ENCODE data around the gene ASPM.
"Not testable (repeated sequence)": the region's sequence is repeated elsewhere in the genome, so short reads cannot be mapped to it uniquely, and the experiment has no call there.

Gene ASPM

DNA sequence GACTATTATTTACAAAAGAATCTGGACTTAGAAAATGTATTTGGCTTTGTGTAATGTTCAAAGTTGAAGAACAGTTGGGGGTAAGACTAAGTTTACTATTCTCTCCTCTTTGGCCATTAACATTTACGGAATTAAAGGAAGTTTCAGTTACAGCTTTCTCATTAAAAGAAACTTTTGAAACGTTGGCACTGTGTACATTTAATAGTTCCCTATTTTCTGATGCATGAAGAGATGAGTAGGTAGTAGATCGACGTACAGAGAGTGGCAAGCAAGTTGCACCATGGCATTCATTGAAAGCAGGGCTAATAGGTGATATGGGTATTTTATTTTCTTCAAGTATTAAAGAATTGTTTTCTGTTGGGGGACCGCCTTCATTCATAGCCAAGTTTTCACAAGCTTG is 3.2 kb downstream of the ASPM start:
- no peak for DNase-seq (ENCODE audit: low spot score)

DNA sequence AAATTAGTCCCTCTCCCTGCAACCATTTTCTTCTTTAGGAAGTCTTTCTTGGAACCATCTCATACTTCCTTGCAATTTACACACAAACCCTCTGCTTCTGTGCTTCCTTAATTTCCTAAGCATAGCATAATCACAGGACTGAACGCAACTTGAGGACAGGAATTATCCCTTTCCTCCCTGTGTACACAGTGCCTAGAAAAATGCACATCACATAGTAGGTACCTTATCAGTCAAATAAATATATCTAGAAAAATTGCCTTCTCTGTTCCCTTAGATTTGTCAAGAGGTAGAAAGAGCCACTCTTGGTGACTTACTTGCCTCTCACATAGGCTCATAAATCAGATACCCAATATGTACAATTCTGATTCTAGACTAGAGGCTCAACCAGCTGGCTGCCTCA is 4.9 kb downstream of the ASPM start:
- DNase-seq (ENCODE audit: low spot score): no peak

DNA sequence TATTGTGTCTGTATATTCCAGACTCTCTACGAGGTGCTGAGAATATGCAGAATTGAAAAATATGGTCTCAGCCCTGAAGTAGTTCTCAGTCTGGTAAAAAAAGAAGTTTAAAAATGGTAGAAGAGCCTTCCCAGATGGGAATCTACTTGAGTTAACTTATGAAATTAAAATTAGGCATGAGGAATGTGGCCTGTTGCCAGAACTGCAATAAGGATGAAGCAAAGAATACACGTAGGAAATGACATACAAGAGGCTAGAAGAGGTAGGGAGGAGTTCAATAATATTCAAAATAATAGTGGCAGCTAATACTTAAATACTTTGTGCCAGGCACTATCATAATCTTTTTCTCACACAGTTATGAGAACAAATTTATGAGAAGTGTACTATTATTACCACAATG is 6.3 kb downstream of the ASPM start:
- DNase-seq (ENCODE audit: low spot score): peak; percentile 11

DNA sequence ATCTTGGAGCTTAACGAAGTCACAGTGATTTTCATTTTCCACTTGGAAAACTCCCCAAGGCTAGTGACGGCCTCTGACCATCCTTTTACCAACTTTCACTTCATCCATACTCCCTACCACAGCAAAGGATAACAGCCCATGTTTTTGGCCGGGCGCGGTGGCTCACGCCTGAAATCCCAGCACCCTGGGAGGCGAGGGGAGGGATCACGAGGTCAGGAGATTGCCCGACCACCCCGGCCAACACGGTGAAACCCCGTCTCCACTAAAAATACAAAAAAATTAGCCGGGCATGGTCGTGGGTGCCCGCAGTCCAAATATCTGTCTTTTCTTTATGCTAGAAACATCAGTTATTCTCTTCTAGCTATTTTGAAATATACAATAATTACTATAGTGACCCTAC is 7.3 kb downstream of the ASPM start:
- no peak for DNase-seq (ENCODE audit: low spot score)

DNA sequence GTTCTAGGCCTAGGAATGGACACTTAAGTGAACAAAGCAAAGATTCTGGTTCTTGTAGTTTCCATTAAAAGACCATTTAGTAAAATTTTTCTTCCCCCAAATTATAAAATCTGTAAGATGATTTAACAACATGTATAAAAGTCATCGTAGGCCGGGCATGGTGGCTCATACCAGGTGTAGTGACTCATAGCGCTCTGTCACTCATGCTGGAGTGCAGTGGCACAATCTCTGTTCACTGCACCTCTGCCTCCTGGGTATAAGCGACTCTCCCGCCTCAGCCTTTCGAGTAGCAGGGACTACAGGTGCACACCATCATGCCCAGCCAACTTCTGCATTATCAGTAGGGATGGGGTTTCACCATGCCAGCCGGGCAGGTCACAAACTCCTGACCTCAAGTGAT is 9.1 kb downstream of the ASPM start:
- peak; percentile 22 for DNase-seq (ENCODE audit: low spot score)

DNA sequence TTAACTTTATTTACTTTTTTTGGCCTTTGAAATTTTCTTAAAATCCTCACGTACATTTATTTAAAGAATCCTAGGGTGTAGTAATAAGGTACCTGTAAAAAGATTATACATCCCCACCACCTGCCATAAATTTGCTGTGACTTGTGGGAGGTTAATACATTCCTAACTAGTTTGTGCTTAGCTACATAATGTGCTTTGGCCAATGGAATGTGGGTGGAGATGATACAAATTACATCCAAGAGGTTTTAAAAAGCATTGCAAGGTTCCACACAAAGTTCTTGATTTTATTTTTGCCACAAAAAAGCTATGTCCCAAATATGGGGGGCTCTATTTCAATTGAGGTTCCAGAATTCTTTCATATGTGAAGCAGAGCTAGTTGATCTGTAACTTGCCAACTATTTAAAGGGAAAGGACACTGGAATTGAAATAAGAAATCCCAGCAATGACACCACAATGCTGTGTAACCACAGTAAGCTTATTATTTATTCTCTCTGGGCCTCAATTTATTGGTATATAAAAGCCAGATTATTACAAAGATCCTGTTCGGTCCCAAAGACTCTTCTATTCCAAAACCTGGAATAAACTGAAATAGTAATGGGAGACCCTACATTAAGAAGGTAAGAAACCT is 15.7 kb downstream of the ASPM start:
- peak; percentile 72 for DNase-seq (ENCODE audit: low spot score)

DNA sequence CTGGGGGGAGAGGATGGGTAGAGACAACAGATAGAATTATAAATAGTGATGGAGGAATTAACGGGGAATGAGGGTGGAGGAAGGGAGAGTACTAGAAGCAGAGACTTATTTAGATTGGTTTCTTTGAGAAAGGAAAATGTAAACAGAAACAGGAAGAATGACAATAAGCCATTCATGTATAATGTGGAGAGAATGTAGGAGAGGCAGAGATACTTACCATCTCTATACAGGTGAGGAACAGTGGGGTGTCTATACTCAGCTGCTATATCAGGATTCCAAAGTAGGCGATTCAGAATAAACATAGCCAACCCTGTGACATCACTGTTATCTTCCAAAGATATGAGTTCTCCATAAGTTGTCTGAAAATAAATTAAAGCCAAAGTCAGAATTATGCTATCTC is 16.8 kb downstream of the ASPM start:
- DNase-seq (ENCODE audit: low spot score): no peak

DNA sequence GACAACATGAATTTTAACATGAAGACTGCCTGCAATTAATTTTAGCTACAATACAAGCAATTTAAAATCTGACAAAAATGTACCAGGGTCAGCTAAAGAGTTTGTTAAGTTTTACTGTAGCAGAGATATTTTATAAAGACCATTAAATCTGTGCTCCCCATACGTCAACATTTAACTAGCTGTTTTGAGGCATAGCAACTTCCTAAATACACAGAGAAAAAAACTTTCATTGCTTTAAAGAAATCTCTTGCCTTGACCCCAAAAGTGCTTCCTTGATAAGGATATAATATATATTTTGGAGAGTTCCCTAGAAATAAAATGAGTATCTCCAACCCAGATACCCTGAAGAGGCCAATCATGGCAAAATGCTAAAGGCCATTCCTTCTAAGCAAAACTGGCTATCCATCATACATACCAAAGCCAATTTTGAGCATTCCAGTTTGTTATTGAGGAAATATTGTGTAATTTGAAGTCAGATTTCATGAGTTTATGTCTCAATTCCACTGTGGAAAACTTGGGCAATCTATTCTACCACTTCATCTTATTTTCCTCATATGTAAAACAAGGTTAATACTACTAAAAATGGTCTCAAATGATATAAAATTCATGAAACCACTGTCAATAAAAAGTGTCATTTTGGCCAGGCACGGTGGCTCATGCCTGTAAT is 19.1 kb downstream of the ASPM start:
- no peak for DNase-seq (ENCODE audit: low spot score)

DNA sequence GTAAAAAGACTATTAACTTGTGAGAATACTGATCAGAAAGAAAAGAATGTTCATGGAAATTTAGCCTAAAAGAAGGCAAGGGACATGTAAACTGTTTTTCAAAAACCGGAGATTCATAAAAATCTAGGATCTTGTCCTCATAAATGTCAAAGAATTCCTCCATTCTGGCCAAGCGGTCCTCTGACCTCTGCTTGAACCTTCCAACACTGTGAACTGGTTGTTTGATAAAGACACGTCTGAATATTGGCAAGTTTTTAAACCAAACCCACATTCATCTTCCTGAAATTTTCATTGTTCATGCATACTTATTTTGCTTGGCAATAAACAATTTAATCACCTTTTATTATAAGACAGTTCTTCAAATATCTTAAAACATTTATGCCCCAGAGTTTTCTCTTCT is 19.8 kb downstream of the ASPM start:
- no peak for DNase-seq (ENCODE audit: low spot score)

DNA sequence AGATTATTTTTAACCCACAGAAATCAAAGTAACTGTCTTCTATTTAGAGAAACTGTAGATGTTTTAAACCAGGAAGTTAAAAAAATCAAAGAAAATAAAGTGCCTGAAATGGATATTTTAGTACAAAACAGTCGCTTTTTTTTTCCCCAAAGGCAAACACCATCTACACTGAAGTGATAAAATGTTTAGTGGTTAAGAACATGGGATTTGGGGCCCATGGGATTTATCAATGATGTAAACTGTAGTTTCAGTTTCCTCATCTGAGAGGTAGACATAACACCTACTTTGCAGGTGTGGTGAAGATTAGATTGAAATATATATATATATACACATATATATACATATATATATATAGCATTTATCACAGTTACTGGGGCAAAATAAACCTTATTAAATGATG is 22.1 kb downstream of the ASPM start:
- DNase-seq (ENCODE audit: low spot score): no peak

DNA sequence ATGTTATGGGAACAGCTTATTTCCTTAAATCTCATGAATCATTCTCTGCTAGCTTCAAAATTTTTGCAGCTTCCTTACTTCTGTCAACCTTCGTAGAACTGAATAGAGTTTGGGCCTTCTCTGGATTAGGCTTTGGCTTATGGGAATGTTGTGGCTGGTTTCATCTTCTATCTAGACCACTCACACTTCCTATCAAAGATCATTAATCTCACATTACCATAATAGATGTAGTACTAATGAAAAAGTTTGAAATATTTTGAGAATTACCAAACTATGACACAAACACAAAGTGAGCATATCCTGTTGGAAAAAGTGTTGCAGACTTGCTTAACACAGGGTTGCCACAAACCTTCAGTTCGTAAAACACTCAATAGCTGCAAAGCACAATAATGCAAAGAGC is 30.3 kb downstream of the ASPM start:
- no peak for DNase-seq (ENCODE audit: low spot score)

DNA sequence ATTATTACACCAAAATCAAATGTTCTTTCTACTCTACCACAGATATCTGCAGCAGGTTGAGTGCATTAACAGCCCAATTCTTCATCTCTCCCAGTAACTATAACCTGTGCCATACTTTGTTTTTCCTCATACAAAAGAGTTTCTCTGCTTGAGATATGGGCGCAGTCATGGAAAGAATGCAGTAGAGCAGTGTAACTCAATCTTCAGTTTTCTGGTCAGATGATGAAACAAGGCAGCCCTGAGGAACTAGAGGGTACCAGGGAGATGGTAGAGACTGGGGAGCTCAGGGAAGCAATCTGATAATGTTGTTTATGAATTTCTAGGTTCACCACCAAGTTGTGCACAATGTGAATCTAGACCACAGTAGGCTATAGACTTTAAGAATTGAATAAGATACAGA is 39.6 kb downstream of the ASPM start:
- no peak for DNase-seq (ENCODE audit: low spot score)

DNA sequence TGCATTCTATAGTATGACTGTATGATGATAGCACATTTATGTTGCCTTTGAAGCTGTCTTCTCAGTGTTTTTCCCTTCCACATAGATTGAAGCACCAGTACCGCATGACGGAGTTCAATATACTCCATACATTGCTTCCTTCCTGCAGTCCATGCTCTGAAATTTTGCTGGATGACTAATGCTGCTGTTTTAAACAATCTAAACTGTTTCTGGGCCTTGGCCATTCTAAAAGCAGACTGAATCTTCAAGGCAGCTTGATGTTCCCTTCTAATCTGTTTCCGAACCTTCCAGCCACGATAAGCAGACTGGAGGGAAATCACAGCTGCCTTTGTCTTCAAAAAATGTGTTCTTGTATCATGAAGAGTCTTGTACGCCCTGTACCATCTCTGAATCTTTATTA is 43.2 kb downstream of the ASPM start:
- no peak for DNase-seq (ENCODE audit: low spot score)

DNA sequence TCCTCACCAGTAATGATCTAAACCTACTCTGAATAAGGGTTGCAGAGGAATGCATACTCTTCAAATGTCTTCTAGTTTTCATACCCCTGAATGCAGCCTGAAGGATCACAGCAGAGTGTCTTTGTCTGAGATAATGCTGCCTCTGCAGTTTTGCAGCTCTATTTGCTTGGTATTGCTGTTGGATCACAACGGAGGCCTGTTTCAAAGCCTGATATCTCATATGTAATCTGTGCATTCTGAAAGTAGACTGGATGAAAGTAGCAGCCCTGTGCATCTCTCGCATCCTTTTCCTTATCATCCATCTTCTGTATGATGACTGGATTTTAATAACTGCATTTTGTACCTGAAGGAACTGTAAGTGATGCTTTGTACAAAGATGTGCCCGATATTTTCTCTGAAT is 44.5 kb downstream of the ASPM start:
- DNase-seq (ENCODE audit: low spot score): no peak

DNA sequence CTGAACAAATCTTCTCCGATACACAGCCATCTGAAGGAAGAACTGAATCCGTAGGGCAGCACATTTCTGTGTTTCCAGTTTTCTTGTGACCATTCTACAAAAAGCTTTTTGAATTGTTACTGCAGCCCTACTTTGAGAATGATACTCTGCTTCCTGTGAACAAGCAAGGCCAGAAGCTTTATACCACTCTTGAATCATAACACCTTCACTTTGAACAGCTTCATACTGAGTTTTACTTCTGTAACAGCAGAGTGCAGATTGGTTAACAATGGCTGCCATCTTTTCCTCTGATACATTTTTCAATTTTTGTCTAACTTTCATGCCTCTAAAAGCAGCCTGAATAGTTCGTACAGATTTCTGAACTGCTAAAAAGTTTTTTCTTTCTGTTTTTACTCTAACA is 45.8 kb downstream of the ASPM start:
- DNase-seq (ENCODE audit: low spot score): no peak

DNA sequence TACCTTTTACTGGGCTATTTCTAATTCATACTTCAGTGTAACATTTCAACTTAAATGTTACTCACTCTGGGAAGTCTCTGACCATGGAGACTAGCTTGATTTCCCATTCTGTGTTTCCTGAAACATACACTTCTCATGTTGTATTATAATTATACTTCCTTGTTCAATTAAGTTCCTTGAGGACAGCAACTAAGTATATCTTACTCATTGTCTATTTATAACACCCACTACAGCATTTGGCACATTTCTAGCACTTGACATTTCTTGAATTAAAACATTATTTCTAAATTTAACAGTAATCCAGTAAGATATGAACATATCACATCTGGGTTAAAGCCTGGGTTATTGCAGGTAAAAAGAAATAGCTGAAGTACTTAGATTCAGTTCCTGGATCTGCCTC is 47.0 kb downstream of the ASPM start:
- peak; percentile 2 for DNase-seq (ENCODE audit: low spot score)

DNA sequence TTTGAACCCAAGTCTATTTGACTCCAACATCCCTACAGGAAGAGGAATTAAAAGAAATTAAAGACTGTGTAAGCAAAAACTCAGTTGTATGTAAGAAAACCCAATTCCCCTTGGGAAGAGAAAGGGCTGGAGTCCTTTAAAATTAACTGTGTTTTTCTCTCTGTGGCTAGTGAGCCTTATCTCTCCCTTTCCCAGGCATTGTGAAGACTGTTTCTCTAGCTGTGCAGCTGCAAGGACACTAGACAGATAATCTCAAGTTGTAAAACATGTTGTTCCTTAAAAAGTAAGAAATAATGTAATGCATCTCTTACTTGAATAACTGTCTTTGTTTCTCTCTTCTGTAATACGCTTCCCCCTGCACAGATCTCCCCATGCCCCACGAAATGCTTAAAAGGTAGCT is 49.5 kb downstream of the ASPM start:
- not testable (repeated sequence) for DNase-seq (ENCODE audit: low spot score)

DNA sequence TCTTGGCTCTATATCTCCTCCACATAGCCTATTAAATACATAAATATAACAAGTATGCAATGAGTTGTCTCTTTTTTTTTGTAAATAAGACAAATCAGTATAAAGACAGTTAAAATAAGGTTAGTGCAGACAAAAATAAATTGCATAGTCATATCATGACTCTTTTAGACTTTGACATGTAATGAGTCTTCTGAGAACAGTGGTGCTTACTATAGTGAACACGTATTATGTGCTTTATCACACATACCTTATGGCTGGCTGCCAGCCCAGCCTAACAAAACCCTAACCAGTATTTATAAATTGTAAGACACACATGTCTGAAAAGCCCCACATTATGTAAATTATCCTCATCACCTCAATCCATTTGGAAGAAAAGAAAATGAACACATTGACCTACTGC is 50.3 kb downstream of the ASPM start:
- no peak for DNase-seq (ENCODE audit: low spot score)

DNA sequence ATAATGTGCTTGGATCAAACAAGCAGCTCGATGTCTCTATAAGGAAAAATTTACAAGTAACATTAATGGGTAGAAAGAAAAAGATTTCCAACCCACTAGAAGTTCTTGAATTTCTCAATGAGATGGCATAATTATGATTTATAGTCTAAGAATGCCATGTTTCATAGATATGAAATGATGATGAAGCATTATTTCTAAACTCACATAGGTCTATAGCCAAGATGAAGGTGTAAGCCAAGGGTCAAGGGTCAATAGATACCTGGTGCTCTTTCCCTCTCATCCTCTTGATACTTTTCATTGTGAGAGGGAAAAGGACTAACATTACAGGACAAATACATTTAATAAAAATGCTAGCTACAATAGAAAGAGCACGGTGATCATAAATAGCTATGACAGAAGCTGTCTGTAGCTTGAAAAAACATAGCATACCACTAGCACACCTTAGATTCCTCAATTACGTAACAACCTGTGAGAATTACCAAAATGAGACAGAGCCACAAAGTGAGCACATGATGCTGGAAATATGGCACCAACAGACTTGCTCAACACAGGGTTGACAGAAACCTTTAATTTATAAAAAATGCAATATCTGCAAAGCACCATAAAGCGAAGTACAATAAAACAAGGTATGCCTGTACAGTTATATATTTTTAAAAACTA is 53.1 kb downstream of the ASPM start:
- no peak for DNase-seq (ENCODE audit: low spot score)

DNA sequence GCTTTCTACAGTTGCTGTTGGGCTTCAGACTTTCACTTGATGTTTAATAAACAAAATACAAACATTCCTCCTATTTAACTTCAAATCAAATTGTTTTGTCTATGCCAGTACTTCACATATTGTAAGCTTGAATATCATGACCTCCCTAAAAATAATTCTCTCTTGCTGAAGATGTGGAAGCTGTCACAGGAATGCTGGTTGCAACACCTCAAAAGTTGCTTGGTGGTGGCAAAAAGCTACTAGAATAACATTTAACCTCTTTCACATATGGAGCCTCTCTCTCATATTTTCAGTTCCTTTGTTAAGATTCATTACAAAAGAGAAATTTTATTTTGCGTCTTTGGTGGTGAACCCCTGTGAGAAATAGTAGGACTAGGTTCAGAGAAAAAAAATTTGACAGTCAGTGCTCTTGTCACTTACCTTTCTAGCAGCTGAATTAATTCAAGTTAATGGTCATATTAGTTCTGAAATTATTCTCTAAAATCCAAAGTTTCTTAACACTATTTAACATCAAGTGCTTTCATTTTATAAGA is 53.9 kb downstream of the ASPM start:
- no peak for DNase-seq (ENCODE audit: low spot score)

DNA sequence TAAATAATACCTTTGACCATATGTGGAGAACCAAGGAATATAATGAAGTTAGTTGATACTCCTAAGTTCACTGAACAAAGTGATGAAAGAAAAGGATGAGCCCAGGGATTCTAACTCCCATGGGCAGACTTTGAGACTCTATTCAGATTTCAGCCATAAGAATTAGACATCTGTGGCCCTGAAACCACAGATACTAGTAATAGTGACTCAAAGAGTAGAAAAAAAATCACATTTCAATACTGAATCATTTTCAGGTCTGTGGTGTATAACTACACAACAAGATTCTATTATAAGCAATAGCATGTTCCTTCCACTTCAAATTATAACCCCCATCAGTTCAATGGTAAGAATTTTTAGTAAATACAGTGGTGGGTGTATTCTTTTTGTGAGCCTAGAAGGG is 63.0 kb downstream of the ASPM start:
- no peak for DNase-seq (ENCODE audit: low spot score)

DNA sequence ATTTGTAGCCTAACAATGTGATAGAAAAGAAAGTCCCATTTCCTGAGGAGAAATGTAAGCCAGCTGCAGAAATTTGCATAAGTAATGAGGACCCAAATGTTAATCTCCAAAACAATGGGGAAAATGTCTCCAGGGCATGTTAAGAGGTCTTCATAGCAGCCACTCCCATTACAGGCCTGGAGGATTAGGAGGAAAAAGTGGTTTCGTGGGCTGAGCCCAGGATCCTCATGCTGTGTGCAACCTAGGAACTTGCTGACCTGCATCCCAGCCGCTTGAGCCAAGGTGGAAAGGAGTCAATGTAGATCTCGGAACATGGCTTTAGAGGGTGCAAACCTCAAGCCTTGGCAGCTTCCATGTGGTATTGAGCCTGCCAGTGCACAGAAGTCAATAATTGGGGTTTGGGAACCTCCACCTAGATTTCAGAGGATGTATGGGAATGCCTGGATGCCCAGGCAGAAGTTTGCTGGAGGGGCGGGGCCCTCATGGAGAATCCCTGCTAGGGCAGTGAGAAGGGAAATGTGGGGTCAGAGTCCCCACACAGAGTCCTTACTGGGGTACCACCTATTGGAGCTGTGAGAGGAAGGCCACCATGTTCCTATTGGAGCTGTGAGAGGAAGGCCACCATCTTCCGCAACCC is 65.2 kb downstream of the ASPM start:
- no peak for DNase-seq (ENCODE audit: low spot score)

DNA sequence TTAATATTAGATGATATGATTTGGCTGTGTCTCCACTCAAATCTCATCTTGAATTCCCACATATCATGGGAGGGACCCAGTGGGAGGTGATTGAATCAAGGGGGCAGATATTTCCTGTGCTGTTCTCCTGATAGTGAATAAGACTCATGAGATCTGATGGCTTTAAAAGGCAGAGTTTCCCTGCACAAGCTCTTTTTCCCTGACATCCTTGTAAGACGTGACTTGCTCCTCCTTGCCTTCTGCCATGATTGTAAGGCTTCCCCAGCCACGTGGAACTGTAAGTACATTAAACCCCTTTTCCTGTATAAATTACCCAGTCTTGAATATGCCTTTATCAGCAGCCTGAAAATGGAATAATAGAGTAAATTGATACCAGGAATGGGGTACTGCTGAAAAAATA is 66.1 kb downstream of the ASPM start:
- no peak for DNase-seq (ENCODE audit: low spot score)

Data from kidney tubule cell (primary cell).